Stimulated activated CD4-positive, alpha-beta T cell treated with anti-CD3 and anti-CD28 coated beads, Interleukin-12 subunit alpha, Interleukin-12 subunit beta, amount 100 ng/mL, for 24 hours (primary cell): Measurements from ENCODE around the gene SCN5A.

ENCODE experiments used
- DNase-seq, 2 experiments: peaks; one replicate each; pipeline ENCODE4 v3.0.0-alpha.2; 2020; ENCODE audit warnings: low read depth in 2 of 2

SCN5A gene

GRCh38 chr3:38560996-38561717, 88.3 kb downstream of the SCN5A start:
- DNase-seq, result no peak

- no peak for DNase-seq
These were observed 89.2 kb downstream of the SCN5A start for GRCh38 chr3:38560284-38560683.

GRCh38 chr3:38558864-38559263, 90.6 kb downstream of the SCN5A start:
- no peak for DNase-seq

- DNase-seq, result no peak
These were observed 92.7 kb downstream of the SCN5A start for GRCh38 chr3:38556640-38557358.

GRCh38 chr3:38555926-38556325, 93.6 kb downstream of the SCN5A start:
- DNase-seq, result no peak

GRCh38 chr3:38555149-38555840, 94.2 kb downstream of the SCN5A start:
- DNase-seq, result no peak

- DNase-seq, result no peak
These were observed 95.2 kb downstream of the SCN5A start for GRCh38 chr3:38554127-38554827.

- no peak for DNase-seq
These were observed 96.4 kb downstream of the SCN5A start for GRCh38 chr3:38553071-38553470.

- DNase-seq, result no peak
These were observed 97.1 kb downstream of the SCN5A start for GRCh38 chr3:38552364-38552763.

GRCh38 chr3:38551026-38551832, 98.3 kb downstream of the SCN5A start:
- DNase-seq, result no peak

GRCh38 chr3:38549957-38550840, 99.3 kb downstream of the SCN5A start:
- no peak for DNase-seq

- no peak for DNase-seq
These were observed 100.0 kb downstream of the SCN5A start for GRCh38 chr3:38549486-38549885.

GRCh38 chr3:38549082-38549481, 100.4 kb downstream of the SCN5A start:
- DNase-seq, result no peak

GRCh38 chr3:38548154-38548931, 101.1 kb downstream of the SCN5A start:
- DNase-seq, result no peak

- DNase-seq, result no peak
These were observed 103.5 kb downstream of the SCN5A start for GRCh38 chr3:38545983-38546382.

- DNase-seq, result no peak
These were observed 103.9 kb downstream of the SCN5A start for GRCh38 chr3:38545550-38545949.

- no peak for DNase-seq
These were observed 104.6 kb downstream of the SCN5A start for GRCh38 chr3:38544926-38545325.

- no peak for DNase-seq
These were observed 105.9 kb downstream of the SCN5A start for GRCh38 chr3:38543586-38543985.
